Uterus (tissue), 2 donors: ENCODE results near the gene NTRK1.

Experiments
- POLR2A ChIP-seq, 2 donors: fragments of 450-650 bp; IDR thresholded peaks; one replicate each; pipeline ENCODE4 v1.6.1; 2016; ENCODE audit warnings: antibody characterized with exemption in 2 of 2, mild to moderate bottlenecking in 1 of 2, moderate library complexity in 1 of 2
- TF ChIP-seq, protein P1 (sequence below), 4 experiments: fragments of 200-600 bp in 2 of 4; fragments of 450-650 bp in 2 of 4; sonication (generic) in 2 of 4; IDR thresholded peaks; one replicate each; pipeline ENCODE4 v1.5.1; 2016 to 2019; ENCODE audit warnings: antibody characterized with exemption in 4 of 4, mild to moderate bottlenecking in 2 of 4, moderate library complexity in 1 of 4

DNA sequence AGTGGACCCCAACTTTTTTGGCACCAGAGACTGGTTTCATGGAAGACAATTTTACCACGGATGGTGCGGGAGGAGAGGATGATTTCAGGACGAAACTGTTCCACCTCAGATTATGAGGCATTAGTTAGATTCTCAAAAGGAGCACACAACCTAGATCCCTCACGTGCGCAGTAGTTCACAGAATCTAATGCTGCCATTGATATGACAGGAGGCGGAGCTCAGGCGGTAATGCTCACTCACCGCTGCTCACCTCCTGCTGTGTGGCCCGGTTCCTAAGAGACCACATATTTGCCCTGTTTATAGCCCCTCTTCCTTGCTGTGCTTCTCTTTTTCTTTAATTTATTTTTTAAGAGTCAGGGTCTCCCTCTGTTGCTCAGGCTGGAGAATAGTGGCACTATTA lies 4.6 kb downstream of the NTRK1 start:
- TF ChIP-seq, protein P1, sequence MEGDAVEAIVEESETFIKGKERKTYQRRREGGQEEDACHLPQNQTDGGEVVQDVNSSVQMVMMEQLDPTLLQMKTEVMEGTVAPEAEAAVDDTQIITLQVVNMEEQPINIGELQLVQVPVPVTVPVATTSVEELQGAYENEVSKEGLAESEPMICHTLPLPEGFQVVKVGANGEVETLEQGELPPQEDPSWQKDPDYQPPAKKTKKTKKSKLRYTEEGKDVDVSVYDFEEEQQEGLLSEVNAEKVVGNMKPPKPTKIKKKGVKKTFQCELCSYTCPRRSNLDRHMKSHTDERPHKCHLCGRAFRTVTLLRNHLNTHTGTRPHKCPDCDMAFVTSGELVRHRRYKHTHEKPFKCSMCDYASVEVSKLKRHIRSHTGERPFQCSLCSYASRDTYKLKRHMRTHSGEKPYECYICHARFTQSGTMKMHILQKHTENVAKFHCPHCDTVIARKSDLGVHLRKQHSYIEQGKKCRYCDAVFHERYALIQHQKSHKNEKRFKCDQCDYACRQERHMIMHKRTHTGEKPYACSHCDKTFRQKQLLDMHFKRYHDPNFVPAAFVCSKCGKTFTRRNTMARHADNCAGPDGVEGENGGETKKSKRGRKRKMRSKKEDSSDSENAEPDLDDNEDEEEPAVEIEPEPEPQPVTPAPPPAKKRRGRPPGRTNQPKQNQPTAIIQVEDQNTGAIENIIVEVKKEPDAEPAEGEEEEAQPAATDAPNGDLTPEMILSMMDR (IDR thresholded peaks at IDR 0.05): no peak
- no peak for TF ChIP-seq POLR2A (IDR thresholded peaks at IDR 0.05)
